Cardiac fibroblast (primary cell): Measurements from ENCODE around the gene ATF6.

ENCODE experiments used
- DNase-seq, 2 donors: peaks; one replicate each; pipeline versions ENCODE4 v3.0.0 to v3.0.0-alpha.2; 2010; ENCODE audit warnings: low read depth in 2 of 2
- H3K4me3 ChIP-seq, 2 donors: replicated peaks in 1 of 2; 1 replicate in 1 of 2; 2 replicates in 1 of 2; pipeline ENCODE4 v1.5.1; 2011; ENCODE audit warnings: low read depth in 2 of 2, low read length in 2 of 2, mild to moderate bottlenecking in 2 of 2, moderate library complexity in 1 of 2
- CTCF ChIP-seq: IDR thresholded peaks from one replicate; pipeline ENCODE4 v1.5.1; 2011; ENCODE audit warnings: low read depth, mild to moderate bottlenecking, low read length, inconsistent platforms

The ATF6 gene

GRCh38 chr1:161866241-161866640 lies 100.1 kb downstream of the ATF6 start:
- no peak overlapping the region for H3K4me3 ChIP-seq
- no peak for DNase-seq
- no peak for TF ChIP-seq CTCF

- no peak for DNase-seq
- TF ChIP-seq CTCF = no peak
These were observed 102.7 kb downstream of the ATF6 start for GRCh38 chr1:161868832-161869231.

GRCh38 chr1:161869291-161869690 lies 103.2 kb downstream of the ATF6 start:
- no peak for TF ChIP-seq CTCF
- no peak overlapping the region for H3K4me3 ChIP-seq
- peak in 1 of 2 donors; percentile 32 for DNase-seq

More at GRCh38 chr1:161868832-161869231, 102.7 kb downstream of the ATF6 start:
- H3K4me3 ChIP-seq = no peak overlapping the region

- no peak for DNase-seq
- H3K4me3 ChIP-seq = no peak overlapping the region
- TF ChIP-seq CTCF = no peak
These were observed 106.4 kb downstream of the ATF6 start for GRCh38 chr1:161872506-161872905.

GRCh38 chr1:161879261-161879660 lies 113.1 kb downstream of the ATF6 start:
- H3K4me3 ChIP-seq = no peak overlapping the region
- DNase-seq = no peak
- TF ChIP-seq CTCF = no peak

- peak; percentile 28 to 50 for DNase-seq
- H3K4me3 ChIP-seq = peak overlapping the region in 1 of 2 donors; percentile 16
- TF ChIP-seq CTCF = no peak
These were observed 118.4 kb downstream of the ATF6 start for GRCh38 chr1:161884475-161884874.

GRCh38 chr1:161885003-161885402 lies 118.9 kb downstream of the ATF6 start:
- H3K4me3 ChIP-seq = peak overlapping the region in 1 of 2 donors; percentile 16
- peak; percentile 83 to 94 for DNase-seq
- no peak for TF ChIP-seq CTCF
